ENCODE measurements around the gene CEP295NL.
"Not testable (repeated sequence)": the region's sequence is repeated elsewhere in the genome, so short reads cannot be mapped to it uniquely, and the experiment has no call there.

The CEP295NL gene

GRCh38 chr17:78929908-78930775 lies 27.1 kb upstream of the CEP295NL start:
- DNase-seq (ENCODE audit: low read depth, low spot score), result no peak

GRCh38 chr17:78925662-78926555 lies 22.9 kb upstream of the CEP295NL start:
- peak; percentile 44 for DNase-seq (ENCODE audit: low read depth, low spot score)

- peak; percentile 83 for DNase-seq (ENCODE audit: low read depth, low spot score)
Measured at GRCh38 chr17:78925234-78925633, 22.2 kb upstream of the CEP295NL start, which contains the start of gene TIMP2. TIMP2 (minus strand) TSS chr17:78925387; CDS start chr17:78925088, 299 bp downstream.

DNA sequence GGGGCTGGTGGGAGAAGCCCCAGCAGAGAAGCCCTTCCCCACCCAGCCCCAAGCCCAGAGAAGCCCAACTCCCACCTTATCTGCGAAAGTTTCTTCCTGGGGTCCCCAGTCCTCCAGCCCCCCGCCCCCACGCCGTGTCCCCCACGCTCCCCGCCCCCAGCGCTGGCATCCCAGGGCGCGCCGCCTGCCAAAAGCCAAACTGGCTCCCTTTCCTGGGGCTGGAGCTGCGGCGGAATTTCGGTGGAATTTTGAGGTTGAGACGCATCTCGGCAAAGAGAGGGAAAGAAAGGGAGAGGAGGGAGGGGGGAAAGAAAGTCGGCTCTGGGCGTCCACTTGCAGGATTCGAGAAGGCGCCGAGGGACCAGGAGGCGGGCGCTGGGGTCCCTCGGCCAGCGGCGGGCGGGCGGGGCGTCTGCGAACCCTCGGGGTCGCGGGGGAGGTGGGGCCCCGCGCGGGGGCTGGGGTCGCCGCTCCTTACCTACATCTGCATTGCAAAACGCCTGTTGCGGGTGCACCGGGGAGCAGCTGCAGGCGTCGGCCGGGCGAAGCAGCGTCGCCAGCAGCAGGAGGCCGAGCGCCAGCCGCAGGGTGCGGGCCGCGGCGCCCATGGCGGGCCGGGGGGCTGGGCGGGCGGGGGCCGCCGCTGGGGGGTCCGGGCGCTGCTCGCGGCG lies 21.6 kb upstream of the CEP295NL start:
- peak; percentile 46 for DNase-seq (ENCODE audit: low read depth, low spot score)

DNA sequence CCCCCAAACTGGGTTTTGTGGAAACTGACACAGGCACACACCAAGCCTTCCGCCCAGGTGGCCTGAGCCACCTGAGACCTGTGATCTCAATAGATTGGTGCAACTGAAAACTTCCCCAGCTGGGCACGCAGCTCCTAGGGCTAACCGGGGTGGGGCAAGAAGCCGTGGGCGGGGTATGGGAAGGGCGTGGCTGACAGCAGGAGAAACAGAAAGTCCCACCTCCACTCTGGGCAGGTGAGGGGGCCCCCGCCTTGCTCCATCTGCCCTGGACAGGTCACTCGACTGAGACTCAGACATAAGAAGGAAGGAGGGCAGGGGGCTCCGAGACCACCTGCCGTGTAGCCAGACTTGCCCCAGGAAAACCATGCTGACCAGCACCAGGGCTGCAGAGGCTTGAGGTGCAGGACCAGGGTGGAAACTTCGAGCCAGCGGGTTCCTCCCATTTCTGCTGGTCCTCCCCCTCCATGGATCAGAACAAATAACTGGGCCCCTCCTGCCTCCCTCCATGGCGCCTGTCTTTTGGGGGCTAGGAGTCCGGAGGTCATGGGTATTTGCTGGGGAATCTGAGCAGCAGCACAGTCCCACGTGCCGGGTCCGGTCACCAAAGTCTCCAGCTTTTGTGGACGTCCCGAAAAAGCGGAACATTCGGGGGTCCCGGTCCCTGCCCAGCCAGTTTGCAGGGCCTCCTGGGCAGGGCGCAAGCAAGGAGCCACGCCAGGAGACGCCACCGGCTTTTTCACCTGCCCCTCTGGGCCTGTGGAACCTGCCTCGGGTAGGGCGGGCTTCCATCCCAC lies 20.9 kb upstream of the CEP295NL start:
- peak; percentile 53 for DNase-seq (ENCODE audit: low read depth, low spot score)

DNA sequence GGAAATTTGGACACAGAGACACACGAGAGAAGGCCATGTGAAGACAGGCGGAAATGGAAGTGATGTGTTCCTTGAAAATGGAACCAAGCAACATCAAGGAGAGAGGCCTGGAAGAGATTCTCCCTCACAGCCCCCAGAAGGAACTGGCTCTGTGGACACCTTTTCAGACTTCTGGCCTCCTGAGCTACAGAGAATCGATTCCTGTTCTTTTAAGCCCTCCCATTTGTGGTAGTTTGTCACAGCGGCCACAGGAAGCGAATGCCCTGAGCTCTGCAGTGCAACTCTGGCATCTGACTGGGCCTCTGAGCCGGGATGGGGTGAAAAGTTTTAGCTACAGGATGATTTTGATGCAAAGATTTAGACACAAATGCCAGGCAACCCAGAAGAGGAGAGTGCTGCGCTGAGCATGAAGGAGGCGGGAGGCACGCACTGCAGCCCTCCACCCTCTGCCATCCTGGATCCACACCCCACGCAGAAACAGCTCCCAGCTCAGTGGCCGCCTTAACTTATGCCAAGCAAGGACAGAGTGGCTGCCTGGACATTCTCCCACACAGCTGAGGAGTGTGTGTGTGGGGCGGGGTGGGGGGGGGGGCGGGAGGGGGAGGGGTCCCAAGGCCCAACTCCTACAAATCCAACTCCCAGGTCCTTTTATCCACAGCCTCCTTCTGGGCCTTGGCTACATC lies 20.0 kb upstream of the CEP295NL start:
- DNase-seq (ENCODE audit: low read depth, low spot score), result no peak

DNA sequence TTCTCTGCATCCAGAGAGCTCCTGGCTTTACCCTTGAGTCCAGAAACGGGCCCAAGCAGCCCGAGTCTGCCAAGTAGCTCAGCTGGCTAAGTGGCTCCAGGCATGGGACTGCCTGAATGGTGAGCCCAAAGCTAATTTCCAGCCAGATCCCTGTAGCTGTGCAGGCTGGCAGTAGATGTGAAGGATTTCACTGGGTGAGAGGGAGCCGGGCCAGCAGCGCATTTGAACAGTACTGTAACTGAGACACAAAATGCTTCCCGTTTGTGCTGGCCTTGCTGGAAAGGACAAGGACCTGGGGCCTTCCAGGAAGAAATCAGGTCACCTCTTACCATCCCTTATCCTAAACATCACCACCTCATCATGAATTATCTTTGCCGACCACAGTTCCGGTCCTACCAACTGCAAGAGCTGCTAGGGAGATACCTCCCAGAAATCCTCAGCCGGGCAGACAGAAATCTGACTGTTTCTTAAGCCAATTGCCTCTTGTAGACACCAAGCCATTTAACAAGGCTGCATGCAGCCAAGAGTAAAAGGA lies 18.5 kb upstream of the CEP295NL start:
- no peak for DNase-seq (ENCODE audit: low read depth, low spot score)

DNA sequence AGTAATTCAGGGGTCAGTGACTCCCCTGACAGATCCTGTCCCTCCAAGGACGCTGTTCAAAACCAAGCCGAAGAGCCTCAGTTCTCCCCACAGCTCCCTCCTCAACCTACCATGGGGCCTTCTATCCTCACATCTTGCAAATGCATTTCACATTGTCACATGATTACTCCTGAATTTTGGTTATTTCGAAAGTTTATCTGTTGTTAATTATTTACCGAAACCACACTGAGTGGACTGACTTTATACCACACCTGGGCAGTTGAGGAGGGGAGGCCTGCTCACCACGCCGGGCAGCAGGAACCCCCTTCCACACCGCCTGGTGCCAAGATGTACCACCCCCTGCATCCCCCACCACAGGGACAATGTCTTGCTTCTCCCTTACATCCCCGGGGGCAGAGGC lies 17.5 kb upstream of the CEP295NL start:
- no peak for DNase-seq (ENCODE audit: low read depth, low spot score)

- DNase-seq (ENCODE audit: low read depth, low spot score), result peak; percentile 41
Measured at GRCh38 chr17:78919861-78920450, 17.0 kb upstream of the CEP295NL start.

- DNase-seq (ENCODE audit: low read depth, low spot score), result no peak
Measured at GRCh38 chr17:78918979-78919378, 16.0 kb upstream of the CEP295NL start.

DNA sequence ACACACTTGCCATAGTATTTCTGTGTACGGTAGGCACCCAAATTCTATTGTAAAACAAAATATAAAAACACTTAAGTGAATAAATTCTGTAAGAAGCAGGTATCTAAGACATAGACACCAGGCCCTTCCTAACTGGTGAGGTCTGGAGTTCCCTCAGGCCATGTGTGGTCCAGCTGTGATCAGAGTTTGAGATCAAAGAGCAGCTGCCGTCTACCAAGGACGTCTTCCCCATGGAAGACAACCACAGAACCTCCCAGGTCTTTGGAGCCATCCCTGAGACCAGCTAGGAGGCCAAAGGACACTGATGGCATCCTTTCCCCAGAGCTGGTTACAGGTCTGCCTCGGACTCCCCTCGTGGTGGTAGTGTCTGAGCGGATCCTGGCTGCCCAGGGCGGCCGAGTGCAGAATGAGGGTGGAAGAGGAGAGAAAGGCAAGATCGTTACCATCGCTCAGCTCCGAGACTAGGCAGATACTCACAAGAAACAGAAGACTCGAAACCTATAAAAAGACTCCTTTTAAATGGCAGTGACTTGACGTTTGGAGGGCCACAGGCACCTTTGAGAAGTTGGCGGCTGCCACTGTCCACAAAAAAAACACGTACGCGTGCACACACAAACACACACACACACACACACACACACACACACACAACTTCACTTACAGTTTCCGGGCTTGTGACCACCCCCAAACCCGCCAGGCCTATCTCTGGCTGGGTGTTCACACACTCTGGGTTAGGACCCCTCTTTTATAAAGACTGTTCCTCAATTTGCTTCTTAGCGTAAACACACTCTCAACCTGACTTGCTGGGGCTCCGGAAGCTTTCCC lies 14.7 kb upstream of the CEP295NL start:
- peak; percentile 55 for DNase-seq (ENCODE audit: low read depth, low spot score)

GRCh38 chr17:78915872-78916632 lies 13.1 kb upstream of the CEP295NL start:
- DNase-seq (ENCODE audit: low read depth, low spot score), result no peak

DNA sequence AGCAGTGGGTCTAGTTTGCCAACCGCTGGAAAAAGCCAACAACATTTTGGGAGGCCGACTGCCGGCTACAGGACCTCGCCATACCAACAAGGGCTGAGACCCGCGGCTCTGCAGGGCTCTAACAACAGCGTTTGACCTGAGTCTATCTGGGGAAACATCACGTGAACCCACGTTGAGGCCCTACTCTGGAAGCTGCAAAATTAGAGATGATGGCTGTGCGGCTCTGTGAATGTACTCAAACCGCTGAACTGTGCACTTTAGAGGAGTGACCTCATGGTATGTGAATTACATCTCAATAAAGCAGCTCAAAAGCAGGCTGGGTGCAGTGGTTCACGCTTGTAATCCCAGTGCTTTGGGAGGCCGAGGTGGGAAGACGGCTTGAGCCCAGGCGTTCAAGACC lies 10.1 kb upstream of the CEP295NL start:
- no peak for DNase-seq (ENCODE audit: low read depth, low spot score)

GRCh38 chr17:78912082-78912481 lies 9.1 kb upstream of the CEP295NL start:
- no peak for DNase-seq (ENCODE audit: low read depth, low spot score)

DNA sequence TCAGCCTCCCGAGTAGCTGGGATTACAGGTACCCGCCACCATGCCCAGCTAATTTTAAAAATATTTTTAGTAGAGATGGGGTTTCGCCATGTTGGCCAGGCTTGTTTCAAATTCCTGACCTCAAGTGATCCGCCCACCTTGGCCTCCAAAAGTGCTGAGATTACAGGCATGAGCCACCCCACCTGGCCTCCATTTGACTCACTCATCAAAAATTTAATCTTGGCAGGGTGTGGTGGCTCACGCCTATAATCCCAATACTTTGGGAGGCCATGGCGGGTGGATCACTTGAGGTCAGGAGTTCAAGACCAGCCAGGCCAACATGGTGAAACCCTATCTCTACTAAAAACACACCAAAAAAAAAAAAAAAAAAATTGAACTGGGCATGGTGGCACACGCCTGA lies 8.5 kb upstream of the CEP295NL start:
- DNase-seq (ENCODE audit: low read depth, low spot score), result not testable (repeated sequence)

DNA sequence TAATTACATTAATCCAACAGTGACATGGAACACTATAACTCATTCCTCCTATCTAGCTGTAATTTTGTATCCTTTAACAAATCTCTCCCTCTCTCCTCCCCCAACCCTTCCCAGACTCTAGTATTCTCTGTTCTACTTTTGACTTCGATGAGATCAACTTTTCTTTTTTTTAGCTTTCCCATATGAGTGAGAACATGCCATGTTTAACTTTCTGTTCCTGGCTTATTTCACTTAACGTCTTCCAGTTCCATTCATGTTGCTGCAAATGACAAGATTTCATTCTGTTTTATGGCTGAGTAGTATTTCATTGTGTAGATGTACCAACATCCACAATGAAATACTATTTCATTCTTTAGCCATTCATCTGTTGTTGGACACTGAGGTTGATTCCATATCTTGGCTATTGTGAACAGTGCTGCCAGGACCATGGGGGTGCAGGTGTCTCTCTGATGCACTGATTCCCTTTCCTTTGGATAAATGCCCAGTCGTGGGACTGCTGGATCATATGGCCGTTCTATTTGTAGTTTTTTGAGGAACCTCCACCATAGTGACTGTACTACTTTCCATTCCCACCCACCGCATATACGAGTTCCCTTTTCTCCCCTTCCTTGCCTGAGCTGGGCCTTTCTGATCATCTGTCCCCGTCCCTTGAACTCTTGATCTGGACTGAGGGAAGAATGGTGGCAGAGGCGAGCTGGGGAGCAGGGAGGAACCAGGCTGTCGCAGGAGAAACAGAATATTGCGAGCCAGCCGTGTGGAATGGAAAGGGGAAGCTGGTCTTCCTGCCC lies 7.7 kb upstream of the CEP295NL start:
- DNase-seq (ENCODE audit: low read depth, low spot score), result no peak

DNA sequence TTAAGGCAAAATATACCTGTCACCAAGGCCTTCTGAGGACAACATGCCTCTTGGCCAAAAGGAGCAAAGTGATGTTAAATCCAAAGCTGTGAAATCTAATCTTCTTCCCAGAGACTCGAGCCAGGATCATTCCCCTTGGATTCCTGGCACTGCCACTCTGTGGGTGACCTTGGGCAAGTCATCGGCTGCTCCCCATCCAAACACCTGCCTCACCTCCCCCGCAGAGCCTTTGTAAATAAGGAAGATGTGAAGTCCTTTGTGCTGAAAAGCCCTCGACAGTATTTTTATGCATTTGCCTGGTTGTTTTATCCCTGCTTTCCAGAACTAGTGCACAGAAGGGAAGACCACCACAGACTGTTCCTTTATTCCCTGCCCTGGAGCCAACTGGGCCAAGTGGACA lies 5.4 kb upstream of the CEP295NL start:
- DNase-seq (ENCODE audit: low read depth, low spot score), result no peak

Measured in ELF-1 (cell line).